K562 (cell line): ENCODE data around the gene ATP6V0E1. TPM values are rescaled to one million over a fixed set of nuclear protein-coding genes. Genes with fewer than 3 reads are reported as not detected.

ENCODE experiments used
- RNF2 ChIP-seq: sonication (generic); IDR thresholded peaks from 2 replicates; pipeline ENCODE4 v1.6.1; 2016
- ZNF766 ChIP-seq: fragments of 200-800 bp; sonication (Bioruptor generic); conservative IDR thresholded peaks from 2 replicates; pipeline ENCODE4 v1.6.1; 2016; ENCODE audit warnings: missing genetic modification characterization, missing compliant biosample characterization
- polyA plus RNA-seq, 8 experiments: library from polyadenylated mRNA; depleted of rRNA in 4 of 8; stranded (reverse) in 5 of 8; unstranded in 3 of 8; fragments of >200 nt; fragmentation: Nextera tagmentation in 2 of 8; fragmentation: Illumina TruSeq in 1 of 8; extraction: Ambion mirVana in 2 of 8; extraction: Trizol in 1 of 8; gene quantifications; 2 replicates each; pipeline versions ENCODE4 v1.2.1 to v1.2.3, GENCODE V29; 2011 to 2014; ENCODE audit warnings: inconsistent platforms in 1 of 8, missing spikeins in 1 of 8
- total RNA-seq, 7 experiments: library from RNA; depleted of rRNA in 6 of 7; stranded (reverse); fragments of >200 nt in 6 of 7; fragmentation: Illumina TruSeq in 2 of 7; extraction: Trizol in 2 of 7; gene quantifications; 2 replicates each; pipeline versions ENCODE4 v1.2.1 to v1.2.3, GENCODE V29; 2011 to 2021; ENCODE audit warnings: low replicate concordance in 1 of 7
- TF ChIP-seq, protein P1 (sequence below): sonication (generic); formaldehyde crosslinking; IDR thresholded peaks from 2 replicates; pipeline ENCODE4 v1.8.0; 2023; ENCODE audit warnings: missing genetic modification reagents, mild to moderate bottlenecking, borderline replicate concordance
- TF ChIP-seq, protein P2 (sequence below): fragments of 450-650 bp; IDR thresholded peaks from 2 replicates; pipeline ENCODE4 v1.6.1; 2017; ENCODE audit warnings: antibody characterized with exemption, mild to moderate bottlenecking
- TF ChIP-seq, protein P3 (sequence below): fragments of 450-650 bp; formaldehyde crosslinking; IDR thresholded peaks from 2 replicates; pipeline ENCODE4 v1.4.0; 2020; ENCODE audit warnings: mild to moderate bottlenecking, moderate library complexity
- TF ChIP-seq, protein P4 (sequence below): fragments of 250-450 bp; sonication (Bioruptor Pico); IDR thresholded peaks from 2 replicates; pipeline ENCODE4 v1.4.0; 2020; ENCODE audit warnings: mild to moderate bottlenecking, moderate library complexity

Gene ATP6V0E1
- total and polyA plus RNA-seq, 9 of the 15 experiments (the other 6 are each of a cell fraction or from before 2014, with no cell fraction given), result 63.8 to 395 (median 112) TPM

DNA sequence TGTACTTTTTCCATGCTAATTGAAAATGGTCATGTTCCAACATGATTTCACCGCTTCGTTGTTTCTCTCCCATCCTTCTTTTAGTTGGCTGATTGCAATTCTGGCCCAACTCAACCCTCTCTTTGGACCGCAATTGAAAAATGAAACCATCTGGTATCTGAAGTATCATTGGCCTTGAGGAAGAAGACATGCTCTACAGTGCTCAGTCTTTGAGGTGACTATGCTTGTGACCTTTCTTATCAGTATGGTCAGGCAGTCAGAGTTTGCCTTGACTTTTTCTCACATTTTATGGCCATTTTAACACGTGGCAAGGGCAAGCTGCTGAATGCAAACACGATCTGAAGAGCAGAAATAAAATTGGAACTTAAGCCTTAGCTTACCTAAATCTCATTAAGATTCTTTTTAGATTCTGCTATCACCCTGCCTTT lies 36.6 kb downstream of the ATP6V0E1 start (continued):
- TF ChIP-seq, protein P1, sequence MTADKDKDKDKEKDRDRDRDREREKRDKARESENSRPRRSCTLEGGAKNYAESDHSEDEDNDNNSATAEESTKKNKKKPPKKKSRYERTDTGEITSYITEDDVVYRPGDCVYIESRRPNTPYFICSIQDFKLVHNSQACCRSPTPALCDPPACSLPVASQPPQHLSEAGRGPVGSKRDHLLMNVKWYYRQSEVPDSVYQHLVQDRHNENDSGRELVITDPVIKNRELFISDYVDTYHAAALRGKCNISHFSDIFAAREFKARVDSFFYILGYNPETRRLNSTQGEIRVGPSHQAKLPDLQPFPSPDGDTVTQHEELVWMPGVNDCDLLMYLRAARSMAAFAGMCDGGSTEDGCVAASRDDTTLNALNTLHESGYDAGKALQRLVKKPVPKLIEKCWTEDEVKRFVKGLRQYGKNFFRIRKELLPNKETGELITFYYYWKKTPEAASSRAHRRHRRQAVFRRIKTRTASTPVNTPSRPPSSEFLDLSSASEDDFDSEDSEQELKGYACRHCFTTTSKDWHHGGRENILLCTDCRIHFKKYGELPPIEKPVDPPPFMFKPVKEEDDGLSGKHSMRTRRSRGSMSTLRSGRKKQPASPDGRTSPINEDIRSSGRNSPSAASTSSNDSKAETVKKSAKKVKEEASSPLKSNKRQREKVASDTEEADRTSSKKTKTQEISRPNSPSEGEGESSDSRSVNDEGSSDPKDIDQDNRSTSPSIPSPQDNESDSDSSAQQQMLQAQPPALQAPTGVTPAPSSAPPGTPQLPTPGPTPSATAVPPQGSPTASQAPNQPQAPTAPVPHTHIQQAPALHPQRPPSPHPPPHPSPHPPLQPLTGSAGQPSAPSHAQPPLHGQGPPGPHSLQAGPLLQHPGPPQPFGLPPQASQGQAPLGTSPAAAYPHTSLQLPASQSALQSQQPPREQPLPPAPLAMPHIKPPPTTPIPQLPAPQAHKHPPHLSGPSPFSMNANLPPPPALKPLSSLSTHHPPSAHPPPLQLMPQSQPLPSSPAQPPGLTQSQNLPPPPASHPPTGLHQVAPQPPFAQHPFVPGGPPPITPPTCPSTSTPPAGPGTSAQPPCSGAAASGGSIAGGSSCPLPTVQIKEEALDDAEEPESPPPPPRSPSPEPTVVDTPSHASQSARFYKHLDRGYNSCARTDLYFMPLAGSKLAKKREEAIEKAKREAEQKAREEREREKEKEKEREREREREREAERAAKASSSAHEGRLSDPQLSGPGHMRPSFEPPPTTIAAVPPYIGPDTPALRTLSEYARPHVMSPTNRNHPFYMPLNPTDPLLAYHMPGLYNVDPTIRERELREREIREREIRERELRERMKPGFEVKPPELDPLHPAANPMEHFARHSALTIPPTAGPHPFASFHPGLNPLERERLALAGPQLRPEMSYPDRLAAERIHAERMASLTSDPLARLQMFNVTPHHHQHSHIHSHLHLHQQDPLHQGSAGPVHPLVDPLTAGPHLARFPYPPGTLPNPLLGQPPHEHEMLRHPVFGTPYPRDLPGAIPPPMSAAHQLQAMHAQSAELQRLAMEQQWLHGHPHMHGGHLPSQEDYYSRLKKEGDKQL (CRISPR knock-in tag), result no peak
- peak; percentile 54; the same call in 1 of the 2 replicates for TF ChIP-seq RNF2
- TF ChIP-seq, protein P2, sequence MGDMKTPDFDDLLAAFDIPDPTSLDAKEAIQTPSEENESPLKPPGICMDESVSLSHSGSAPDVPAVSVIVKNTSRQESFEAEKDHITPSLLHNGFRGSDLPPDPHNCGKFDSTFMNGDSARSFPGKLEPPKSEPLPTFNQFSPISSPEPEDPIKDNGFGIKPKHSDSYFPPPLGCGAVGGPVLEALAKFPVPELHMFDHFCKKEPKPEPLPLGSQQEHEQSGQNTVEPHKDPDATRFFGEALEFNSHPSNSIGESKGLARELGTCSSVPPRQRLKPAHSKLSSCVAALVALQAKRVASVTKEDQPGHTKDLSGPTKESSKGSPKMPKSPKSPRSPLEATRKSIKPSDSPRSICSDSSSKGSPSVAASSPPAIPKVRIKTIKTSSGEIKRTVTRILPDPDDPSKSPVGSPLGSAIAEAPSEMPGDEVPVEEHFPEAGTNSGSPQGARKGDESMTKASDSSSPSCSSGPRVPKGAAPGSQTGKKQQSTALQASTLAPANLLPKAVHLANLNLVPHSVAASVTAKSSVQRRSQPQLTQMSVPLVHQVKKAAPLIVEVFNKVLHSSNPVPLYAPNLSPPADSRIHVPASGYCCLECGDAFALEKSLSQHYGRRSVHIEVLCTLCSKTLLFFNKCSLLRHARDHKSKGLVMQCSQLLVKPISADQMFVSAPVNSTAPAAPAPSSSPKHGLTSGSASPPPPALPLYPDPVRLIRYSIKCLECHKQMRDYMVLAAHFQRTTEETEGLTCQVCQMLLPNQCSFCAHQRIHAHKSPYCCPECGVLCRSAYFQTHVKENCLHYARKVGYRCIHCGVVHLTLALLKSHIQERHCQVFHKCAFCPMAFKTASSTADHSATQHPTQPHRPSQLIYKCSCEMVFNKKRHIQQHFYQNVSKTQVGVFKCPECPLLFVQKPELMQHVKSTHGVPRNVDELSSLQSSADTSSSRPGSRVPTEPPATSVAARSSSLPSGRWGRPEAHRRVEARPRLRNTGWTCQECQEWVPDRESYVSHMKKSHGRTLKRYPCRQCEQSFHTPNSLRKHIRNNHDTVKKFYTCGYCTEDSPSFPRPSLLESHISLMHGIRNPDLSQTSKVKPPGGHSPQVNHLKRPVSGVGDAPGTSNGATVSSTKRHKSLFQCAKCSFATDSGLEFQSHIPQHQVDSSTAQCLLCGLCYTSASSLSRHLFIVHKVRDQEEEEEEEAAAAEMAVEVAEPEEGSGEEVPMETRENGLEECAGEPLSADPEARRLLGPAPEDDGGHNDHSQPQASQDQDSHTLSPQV, result peak; percentile 92
- TF ChIP-seq, protein P3, sequence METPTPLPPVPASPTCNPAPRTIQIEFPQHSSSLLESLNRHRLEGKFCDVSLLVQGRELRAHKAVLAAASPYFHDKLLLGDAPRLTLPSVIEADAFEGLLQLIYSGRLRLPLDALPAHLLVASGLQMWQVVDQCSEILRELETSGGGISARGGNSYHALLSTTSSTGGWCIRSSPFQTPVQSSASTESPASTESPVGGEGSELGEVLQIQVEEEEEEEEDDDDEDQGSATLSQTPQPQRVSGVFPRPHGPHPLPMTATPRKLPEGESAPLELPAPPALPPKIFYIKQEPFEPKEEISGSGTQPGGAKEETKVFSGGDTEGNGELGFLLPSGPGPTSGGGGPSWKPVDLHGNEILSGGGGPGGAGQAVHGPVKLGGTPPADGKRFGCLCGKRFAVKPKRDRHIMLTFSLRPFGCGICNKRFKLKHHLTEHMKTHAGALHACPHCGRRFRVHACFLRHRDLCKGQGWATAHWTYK (CRISPR knock-in tag), result no peak
- peak; percentile 53; the same call in 1 of the 2 replicates for TF ChIP-seq ZNF766 (CRISPR knock-in tag)
- TF ChIP-seq, protein P4, sequence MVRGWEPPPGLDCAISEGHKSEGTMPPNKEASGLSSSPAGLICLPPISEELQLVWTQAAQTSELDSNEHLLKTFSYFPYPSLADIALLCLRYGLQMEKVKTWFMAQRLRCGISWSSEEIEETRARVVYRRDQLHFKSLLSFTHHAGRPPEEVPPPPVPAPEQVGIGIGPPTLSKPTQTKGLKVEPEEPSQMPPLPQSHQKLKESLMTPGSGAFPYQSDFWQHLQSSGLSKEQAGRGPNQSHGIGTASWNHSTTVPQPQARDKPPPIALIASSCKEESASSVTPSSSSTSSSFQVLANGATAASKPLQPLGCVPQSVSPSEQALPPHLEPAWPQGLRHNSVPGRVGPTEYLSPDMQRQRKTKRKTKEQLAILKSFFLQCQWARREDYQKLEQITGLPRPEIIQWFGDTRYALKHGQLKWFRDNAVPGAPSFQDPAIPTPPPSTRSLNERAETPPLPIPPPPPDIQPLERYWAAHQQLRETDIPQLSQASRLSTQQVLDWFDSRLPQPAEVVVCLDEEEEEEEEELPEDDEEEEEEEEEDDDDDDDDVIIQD (CRISPR knock-in tag), result no peak
